Stimulated activated CD8-positive, alpha-beta memory T cell treated with anti-CD3 and anti-CD28 coated beads, Interleukin-2, amount 100 ng/mL, for 48 hours (primary cell): Measurements from ENCODE around the gene MT2A.
A peak's percentile ranks its signal among the peaks of the same experiment; 100 is the strongest.

Experiments
- DNase-seq, 2 donors: peaks; one replicate each; pipeline ENCODE4 v3.0.0-alpha.2; 2020; ENCODE audit warnings: low read depth in 2 of 2

The MT2A gene

DNA sequence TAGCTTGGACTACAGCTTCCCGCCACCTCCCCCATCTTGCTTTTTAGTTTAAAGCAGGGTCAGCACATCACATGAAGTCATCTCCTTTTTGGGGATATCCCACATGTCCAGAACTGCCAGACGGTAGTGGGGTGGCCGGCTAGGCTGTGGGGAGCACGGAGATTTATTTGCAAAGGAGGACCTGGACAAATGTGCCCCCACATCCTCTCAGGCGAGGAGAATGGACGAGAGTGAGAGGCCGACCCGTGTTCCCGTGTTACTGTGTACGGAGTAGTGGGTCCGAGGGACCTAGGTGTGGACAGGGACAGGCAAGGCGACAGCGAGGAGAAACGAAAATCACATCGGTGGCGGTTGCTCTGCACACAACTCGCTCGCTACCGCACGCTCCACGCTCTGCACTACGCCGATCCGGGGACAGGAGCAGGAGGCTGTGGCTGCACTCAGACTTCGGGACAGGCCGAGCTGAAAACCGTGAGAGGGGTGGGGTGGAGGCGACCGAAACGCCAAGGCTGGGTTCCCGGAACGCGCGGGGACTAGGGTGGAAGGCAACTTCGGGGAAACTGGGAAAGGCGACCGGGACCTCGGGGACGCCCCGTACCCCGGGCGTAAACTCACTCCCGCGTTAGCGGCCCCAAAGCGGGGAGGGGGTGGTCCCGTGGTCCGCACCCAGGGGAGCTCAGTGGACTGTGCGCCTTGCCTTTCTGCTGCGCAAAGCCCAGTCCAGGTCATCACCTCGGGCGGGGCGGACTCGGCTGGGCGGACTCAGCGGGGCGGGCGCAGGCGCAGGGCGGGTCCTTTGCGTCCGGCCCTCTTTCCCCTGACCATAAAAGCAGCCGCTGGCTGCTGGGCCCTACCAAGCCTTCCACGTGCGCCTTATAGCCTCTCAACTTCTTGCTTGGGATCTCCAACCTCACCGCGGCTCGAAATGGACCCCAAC lies 29.7 kb downstream of the MT2A start, which contains the start of gene MT1A:
Gene MT1A, plus strand, starts transcription at position 853 of the 937 bp plus-strand sequence. Its CDS starts 73 bp downstream, at position 926.
- no peak for DNase-seq

- DNase-seq = no peak
Observed at GRCh38 chr16:56639045-56639444, 30.7 kb downstream of the MT2A start.

DNA sequence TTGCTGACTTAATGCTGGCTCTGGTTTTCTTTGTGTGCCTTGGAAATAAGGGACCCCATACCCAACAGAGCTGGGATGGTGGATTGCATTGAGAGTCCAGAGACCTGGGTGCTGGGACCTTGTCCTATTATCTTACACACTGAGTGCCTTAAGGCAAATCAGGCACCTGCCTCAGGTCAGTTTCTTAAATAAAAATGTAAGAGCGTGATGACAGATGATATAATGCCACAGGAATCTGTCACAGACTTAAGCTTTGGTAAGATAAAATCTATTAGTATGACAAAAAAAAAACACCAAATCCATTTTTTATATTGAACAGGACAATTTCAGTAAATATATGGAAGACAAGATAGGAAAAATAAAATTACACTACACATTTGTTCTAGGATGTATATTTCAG lies 31.7 kb downstream of the MT2A start:
- DNase-seq = no peak

GRCh38 chr16:56641166-56641565 lies 32.8 kb downstream of the MT2A start:
- DNase-seq = no peak

GRCh38 chr16:56643080-56643778 lies 34.8 kb downstream of the MT2A start:
- peak; percentile 71 to 73 for DNase-seq

GRCh38 chr16:56643833-56644232 lies 35.4 kb downstream of the MT2A start:
- DNase-seq = no peak

DNA sequence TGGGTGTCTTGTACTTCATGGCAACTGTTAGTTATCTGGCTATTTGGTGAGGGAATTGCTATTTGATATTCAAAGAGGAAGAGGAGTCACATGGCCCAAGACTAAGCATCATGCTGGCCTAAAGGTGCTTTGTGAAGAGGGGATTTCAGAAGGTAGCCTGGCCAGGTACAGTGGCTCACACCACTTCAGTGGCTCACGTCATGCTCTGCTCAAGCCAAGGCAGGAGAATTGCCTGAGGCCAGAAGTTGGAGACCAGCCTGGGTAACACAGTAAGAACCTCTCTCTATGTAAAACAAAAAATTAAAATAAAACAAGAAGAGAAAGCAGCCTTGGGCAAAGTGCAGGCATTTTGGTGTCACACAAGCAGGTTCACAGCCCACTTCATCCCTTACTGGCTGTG lies 36.9 kb downstream of the MT2A start:
- no peak for DNase-seq

DNA sequence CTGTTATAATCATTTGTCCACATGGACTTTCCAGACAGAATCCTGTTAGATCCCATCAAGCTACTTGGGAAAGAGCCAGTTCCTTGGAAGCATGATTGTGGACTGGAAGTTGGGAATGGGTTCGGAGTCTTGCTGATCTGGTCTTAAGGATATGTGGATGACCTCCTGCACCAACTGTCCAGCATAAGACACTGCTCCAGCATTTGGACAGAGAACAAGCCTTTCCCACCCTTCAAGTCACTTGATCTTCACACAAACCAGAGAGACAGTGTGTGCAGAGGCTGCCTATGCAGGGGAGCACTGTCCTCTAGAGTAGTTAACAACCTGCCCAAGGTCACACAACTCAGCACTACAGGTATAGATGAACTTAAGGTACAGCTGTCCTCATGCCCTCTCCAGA lies 37.5 kb downstream of the MT2A start:
- no peak for DNase-seq

- no peak for DNase-seq
Observed at GRCh38 chr16:56647641-56648431, 39.5 kb downstream of the MT2A start.

DNA sequence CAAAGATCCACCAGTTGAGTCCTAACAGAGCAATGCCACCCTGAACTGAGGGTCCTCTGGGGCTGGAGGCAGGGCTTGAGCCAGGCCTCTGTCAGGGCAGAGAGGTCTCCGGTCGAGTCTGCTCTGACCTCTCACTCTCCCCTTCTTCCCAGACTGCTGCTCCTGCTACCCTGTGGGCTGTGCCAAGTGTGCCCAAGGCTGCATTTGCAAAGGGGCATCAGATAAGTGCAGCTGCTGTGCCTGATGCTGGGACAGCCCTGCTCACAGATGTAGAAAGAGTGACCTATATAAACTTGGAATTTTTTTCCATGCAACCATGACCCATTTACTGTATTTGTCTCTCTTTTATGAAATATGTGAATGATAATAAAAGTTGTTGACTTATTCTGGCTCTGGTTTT lies 40.9 kb downstream of the MT2A start:
- DNase-seq = no peak

DNA sequence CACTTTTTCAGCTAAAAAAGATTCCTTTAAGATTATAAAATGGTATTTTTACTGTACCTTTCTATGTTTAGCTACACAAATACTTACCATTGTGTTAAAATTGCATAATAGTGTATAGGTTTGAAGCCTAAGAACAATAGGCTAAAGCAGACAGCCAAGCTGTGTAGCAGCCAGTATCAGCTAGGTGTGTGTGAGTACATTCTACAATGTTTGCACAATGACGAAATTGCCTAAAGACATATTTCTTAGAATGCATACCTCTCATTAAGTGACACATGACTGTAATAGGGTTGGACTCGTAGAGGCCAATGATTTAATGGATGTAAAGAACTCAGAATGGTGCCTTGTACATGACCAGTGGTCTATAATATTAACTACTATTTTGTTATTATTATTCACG lies 41.4 kb downstream of the MT2A start:
- no peak for DNase-seq

DNA sequence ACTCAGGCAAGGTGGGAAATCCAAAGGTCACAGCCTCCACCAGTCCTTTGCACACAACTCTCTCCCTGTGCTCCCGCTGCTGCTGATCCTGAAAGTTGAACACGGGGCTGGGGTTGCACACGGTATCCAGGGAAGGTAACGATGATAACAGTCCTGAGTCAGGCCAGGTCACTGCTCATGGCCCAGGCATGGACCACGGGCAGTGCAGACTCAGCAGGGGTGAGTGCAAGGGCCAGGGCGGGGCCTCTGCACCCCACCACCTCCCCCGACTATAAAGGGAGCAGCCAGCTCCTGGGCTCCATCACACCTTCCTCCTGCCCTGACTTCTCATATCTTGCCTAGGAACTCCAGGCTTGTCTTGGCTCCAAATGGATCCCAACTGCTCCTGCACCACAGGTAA lies 43.2 kb downstream of the MT2A start, which contains the start of gene MT1B:
Gene MT1B, plus strand, starts transcription at position 301 of the 400 bp plus-strand sequence. Its CDS starts 68 bp downstream, at position 369.
- no peak for DNase-seq

DNA sequence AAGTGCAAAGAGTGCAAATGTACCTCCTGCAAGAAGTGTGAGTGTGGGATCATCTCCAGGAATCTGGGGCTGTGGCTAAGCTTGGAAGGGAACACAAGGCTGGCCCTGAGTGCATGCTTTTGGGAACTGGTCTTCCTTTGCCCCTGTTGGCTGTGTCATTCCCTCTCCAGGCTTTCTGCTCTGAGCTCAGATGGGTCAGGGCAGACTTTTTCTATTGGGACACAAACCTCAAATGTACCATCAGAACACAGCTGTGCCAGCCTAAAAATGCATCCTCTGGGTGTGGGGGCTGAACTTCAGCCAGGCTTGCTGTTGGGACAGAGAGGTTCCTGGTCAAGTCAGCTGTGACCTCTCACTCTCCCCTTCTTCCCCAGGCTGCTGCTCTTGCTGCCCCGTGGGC lies 44.2 kb downstream of the MT2A start:
- DNase-seq = no peak

GRCh38 chr16:56653218-56653617 lies 44.8 kb downstream of the MT2A start:
- DNase-seq = no peak

DNA sequence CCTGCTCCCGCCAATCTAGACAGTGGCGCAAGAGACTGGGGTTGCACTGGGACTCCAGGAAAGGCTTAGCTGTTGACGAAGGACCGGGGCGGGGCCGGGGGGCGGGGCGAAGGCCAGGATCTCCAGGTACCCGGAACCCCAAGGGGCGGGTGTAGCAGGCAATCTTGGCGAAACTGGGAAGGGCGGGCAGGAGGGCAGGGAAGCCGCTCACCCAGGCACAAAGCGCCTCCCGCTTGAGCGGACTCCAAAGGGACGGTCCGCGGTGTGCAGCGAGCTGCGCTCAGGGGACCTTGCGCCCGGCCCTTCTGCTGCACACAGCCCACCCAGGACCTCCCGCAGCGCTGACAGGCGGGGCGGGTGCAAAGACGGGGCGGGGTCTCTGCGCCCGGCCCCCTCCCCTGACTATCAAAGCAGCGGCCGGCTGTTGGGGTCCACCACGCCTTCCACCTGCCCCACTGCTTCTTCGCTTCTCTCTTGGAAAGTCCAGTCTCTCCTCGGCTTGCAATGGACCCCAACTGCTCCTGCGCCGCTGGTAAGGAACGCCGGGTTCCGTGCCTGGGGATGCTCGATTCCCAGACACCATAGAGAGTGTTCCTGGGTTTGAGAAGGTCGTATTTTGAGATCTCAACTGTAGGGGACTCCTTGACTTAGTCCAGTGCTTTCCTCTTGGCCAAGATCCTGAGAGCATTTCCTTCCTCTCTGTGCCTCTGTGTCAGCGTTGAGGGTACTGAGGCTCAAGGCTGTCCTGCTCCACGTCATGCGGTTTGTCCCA lies 49.4 kb downstream of the MT2A start, which contains the start of gene MT1F:
Gene MT1F, plus strand, starts transcription at position 405 of the 772 bp plus-strand sequence. Its CDS starts 100 bp downstream, at position 505.
- peak; percentile 58 to 78 for DNase-seq

DNA sequence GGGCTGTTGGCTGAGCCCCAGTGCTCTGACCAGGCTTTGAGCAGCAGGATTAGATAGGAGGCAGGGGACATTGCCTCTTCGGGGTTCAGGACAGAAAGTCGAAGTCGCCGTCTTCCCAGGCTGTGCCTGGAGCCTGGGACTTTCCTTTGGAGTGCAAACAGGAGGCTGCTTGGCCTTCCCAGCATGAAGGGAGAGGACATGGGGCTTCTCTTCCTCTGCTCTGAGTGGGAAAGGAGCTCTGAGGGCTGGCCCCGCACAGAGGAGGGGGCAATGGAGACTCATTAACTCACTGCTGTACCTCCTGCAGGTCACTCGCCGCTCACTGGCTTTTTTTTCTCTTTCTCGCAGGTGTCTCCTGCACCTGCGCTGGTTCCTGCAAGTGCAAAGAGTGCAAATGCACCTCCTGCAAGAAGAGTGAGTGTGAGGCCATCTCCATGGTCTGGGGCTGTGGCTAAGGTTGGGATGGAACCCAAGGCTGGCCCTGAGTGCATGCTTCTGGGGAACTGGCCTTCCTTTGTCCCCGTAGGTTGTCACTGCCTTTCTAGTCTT lies 50.0 kb downstream of the MT2A start:
- DNase-seq = no peak
